Esophagus squamous epithelium (tissue), 5 donors: ENCODE measurements around the gene SCIN. TPM values are rescaled to one million over a fixed set of nuclear protein-coding genes. Genes with fewer than 3 reads are reported as not detected.
"Not testable (repeated sequence)": the region's sequence is repeated elsewhere in the genome, so short reads cannot be mapped to it uniquely, and the experiment has no call there.

Experiments
- DNase-seq: peaks from one replicate; lab custom pipeline; 2025; lab: John Stamatoyannopoulos, UW
- H3K27ac ChIP-seq, 4 donors: fragments of 200-600 bp; sonication (generic); one replicate each; pipeline ENCODE4 v1.5.1; 2016 to 2019; ENCODE audit warnings: mild to moderate bottlenecking in 1 of 4
- H3K27me3 ChIP-seq, 4 donors: fragments of 200-600 bp; sonication (generic); 1 replicate in 3 of 4; 2 replicates in 1 of 4; pipeline versions ENCODE4 v1.5.1 to v1.6.0; 2017 to 2021; ENCODE audit warnings: antibody characterized with exemption in 1 of 4
- H3K36me3 ChIP-seq, 3 donors: fragments of 200-600 bp; sonication (generic); one replicate each; pipeline ENCODE4 v1.5.1; 2016 to 2019
- H3K4me1 ChIP-seq, 3 donors: fragments of 200-600 bp; sonication (generic); one replicate each; pipeline ENCODE4 v1.5.1; 2017 to 2019
- H3K4me3 ChIP-seq, 4 donors: fragments of 200-600 bp; sonication (generic); 1 replicate in 3 of 4; 2 replicates in 1 of 4; pipeline ENCODE4 v1.5.1; 2016 to 2019; ENCODE audit warnings: mild to moderate bottlenecking in 2 of 4, moderate library complexity in 1 of 4
- H3K9me3 ChIP-seq, 3 donors: fragments of 200-600 bp; sonication (generic); one replicate each; pipeline ENCODE4 v1.5.1; 2016 to 2019
- POLR2A ChIP-seq, 4 donors: fragments of 450-650 bp; IDR thresholded peaks; one replicate each; pipeline ENCODE4 v1.6.1; 2017; ENCODE audit warnings: antibody characterized with exemption in 4 of 4, mild to moderate bottlenecking in 4 of 4, moderate library complexity in 3 of 4
- WGBS, 2 donors: methylation state at CpG; one replicate each; pipeline ENCODE4 v1.1.5; 2018; 5-methylcytosine and 5-hydroxymethylcytosine counted together
- intact Hi-C: fragments of 100-400 bp; cut with DNase I; formaldehyde crosslinking; loops from one replicate; pipeline ENCODE4 v1.15.0; 2022
- total RNA-seq, 4 donors: library from RNA; depleted of rRNA; stranded (reverse); fragments of >200 nt; gene quantifications; one replicate each; pipeline ENCODE4 v1.1.0, GENCODE V29; 2016
- TF ChIP-seq, protein P1 (sequence below), 6 experiments: fragments of 450-650 bp in 4 of 6; fragments of 200-600 bp in 2 of 6; sonication (generic) in 2 of 6; IDR thresholded peaks; one replicate each; pipeline ENCODE4 v1.5.1; 2016 to 2019; ENCODE audit warnings: antibody characterized with exemption in 6 of 6, mild to moderate bottlenecking in 4 of 6, moderate library complexity in 4 of 6
- donor health status: DM: yes; HTN: yes; CAD: no.

The SCIN gene
- total RNA-seq, 4 donors from 2014 or later, result 3.4 to 38.4 (median 25.9) TPM

- peaks cover 0 to 9% (median 0%) of the 10 kb centered on the region in 3 donors for H3K4me1 ChIP-seq
- DNase-seq, result no peak
- H3K27ac ChIP-seq, result peak overlapping the region in 2 of 4 donors; percentile 44 to 60
- intact Hi-C loops, result no loop called here
- no peaks in the 10 kb centered on the region for H3K27me3 ChIP-seq
- no peak for TF ChIP-seq POLR2A (IDR thresholded peaks at IDR 0.05)
- H3K36me3 ChIP-seq, result no peaks in the 10 kb centered on the region
- H3K9me3 ChIP-seq, result no peaks in the 10 kb centered on the region
- 78 to 87% methylated on average over 3 to 6 of the region's 6 CpGs for WGBS, 2 donors
- no peak overlapping the region for H3K4me3 ChIP-seq
Observed at GRCh38 chr7:12661581-12661980, 91.1 kb downstream of the SCIN start.

DNA sequence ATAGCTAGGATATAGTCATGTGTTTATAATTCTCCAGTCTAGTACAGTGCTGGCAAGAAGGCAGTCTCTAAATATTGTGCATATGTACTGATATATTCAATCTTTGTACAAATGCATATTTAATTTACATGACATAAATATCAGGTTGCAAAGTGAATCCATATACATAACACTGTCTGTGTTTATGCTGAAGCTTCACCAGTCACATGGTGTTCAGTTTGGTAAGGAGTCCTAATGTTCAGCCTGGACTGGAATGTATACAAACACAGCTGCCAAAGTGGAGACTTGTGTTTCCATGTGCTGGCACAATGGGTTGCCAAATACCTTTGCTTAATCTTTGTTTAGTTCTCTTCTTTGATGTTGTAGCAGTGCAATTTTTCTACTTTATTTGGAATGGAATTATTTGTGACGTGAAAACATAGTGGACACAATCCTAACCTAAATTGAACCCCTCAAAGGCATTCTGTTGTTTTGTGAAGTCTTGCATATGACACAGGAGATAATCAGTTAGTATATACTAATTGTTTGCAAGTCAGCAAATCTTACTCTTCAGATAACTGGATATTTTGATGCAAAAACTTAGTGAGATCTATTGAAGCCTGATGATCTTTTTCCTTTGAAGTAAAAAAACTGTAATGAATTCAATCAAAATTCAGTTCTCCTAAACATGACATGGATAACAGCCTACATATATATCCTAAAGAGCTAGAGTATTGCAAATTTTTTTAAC lies 99.6 kb downstream of the SCIN start:
- Histone ChIP-seq H3K4me1 (peaks cover 0 to 31% (median 8%) of the 10 kb centered on the region in 3 donors), H3K9me3 (no peaks in the 10 kb centered on the region), H3K36me3 (no peaks in the 10 kb centered on the region), H3K27ac (peak overlapping the region in 3 of 4 donors; percentile 38 to 73 (median 71)), H3K27me3 (peaks cover 0 to 3% (median 0%) of the 10 kb centered on the region in 4 donors), H3K4me3 (no peak overlapping the region)
- intact Hi-C loops, result loop anchor here (10.0 kb wide), 1 partner anchor 595 kb away; no protein-coding TSS in a partner anchor
- no peak for DNase-seq
- 6 to 29% methylated on average over 1 of the region's 1 CpG for WGBS, 2 donors
- TF ChIP-seq POLR2A (IDR thresholded peaks at IDR 0.05), result no peak
- TF ChIP-seq, protein P1, sequence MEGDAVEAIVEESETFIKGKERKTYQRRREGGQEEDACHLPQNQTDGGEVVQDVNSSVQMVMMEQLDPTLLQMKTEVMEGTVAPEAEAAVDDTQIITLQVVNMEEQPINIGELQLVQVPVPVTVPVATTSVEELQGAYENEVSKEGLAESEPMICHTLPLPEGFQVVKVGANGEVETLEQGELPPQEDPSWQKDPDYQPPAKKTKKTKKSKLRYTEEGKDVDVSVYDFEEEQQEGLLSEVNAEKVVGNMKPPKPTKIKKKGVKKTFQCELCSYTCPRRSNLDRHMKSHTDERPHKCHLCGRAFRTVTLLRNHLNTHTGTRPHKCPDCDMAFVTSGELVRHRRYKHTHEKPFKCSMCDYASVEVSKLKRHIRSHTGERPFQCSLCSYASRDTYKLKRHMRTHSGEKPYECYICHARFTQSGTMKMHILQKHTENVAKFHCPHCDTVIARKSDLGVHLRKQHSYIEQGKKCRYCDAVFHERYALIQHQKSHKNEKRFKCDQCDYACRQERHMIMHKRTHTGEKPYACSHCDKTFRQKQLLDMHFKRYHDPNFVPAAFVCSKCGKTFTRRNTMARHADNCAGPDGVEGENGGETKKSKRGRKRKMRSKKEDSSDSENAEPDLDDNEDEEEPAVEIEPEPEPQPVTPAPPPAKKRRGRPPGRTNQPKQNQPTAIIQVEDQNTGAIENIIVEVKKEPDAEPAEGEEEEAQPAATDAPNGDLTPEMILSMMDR (IDR thresholded peaks at IDR 0.05), result no peak

- intact Hi-C loops, result loop anchor here (10.0 kb wide), 1 partner anchor 594 kb away; no protein-coding TSS in a partner anchor
- peaks cover 0 to 3% (median 0%) of the 10 kb centered on the region in 4 donors for H3K27me3 ChIP-seq
- H3K36me3 ChIP-seq, result no peaks in the 10 kb centered on the region
- H3K9me3 ChIP-seq, result no peaks in the 10 kb centered on the region
- H3K4me3 ChIP-seq, result no peak overlapping the region
- no peak for DNase-seq
- peaks cover 0 to 31% (median 8%) of the 10 kb centered on the region in 3 donors for H3K4me1 ChIP-seq
- peak overlapping the region in 3 of 4 donors; percentile 38 to 71 (median 69) for H3K27ac ChIP-seq
- WGBS, 2 donors, result 56 to 60% methylated on average over 6 of the region's 6 CpGs
- TF ChIP-seq POLR2A (IDR thresholded peaks at IDR 0.05), result no peak
- TF ChIP-seq, protein P1 (IDR thresholded peaks at IDR 0.05), result no peak
Observed at GRCh38 chr7:12670743-12671520, 100.4 kb downstream of the SCIN start.

DNA sequence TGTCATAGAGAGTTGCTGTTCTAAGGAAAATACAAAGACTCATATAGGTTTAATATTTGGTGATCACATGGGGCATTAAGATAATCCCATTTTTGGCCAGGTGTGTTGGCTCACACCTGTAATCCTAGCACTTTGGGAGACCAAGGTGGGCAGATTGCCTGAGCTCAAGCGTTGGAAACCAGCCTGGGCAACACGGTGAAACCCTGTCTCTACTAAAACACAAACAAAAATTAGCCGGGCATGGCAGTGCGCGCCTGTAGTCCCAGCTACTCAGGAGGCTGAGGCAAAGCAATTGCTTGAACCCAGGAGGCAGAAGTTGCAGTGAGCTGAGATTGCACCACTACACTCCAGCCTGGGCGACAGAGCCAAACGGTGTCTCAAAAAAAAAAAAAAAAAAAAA lies 102.9 kb downstream of the SCIN start:
- intact Hi-C loops, result loop anchor here (10.0 kb wide), 1 partner anchor 591 kb away; no protein-coding TSS in a partner anchor

GRCh38 chr7:12674053-12674452 lies 103.5 kb downstream of the SCIN start:
- DNase-seq, result no peak
- WGBS, 2 donors, result 76 to 89% methylated on average over 2 of the region's 2 CpGs
- Histone ChIP-seq H3K4me1 (peaks cover 0 to 31% (median 8%) of the 10 kb centered on the region in 3 donors), H3K27me3 (no peaks in the 10 kb centered on the region), H3K9me3 (no peaks in the 10 kb centered on the region), H3K4me3 (no peak overlapping the region), H3K36me3 (no peaks in the 10 kb centered on the region), H3K27ac (no peak overlapping the region)
- TF ChIP-seq POLR2A (IDR thresholded peaks at IDR 0.05), result no peak
- TF ChIP-seq, protein P1 (IDR thresholded peaks at IDR 0.05), result no peak
- intact Hi-C loops, result loop anchor here (10.0 kb wide), 1 partner anchor 591 kb away; no protein-coding TSS in a partner anchor

More for the DNA sequence above, 102.9 kb downstream of the SCIN start:
- H3K4me1 ChIP-seq, result peaks cover 0 to 31% (median 8%) of the 10 kb centered on the region in 3 donors
- H3K9me3 ChIP-seq, DNase-seq, H3K27me3 ChIP-seq, H3K27ac ChIP-seq, H3K4me3 ChIP-seq, H3K36me3 ChIP-seq: not testable (repeated sequence)
- 18 to 49% methylated on average over 5 to 7 of the region's 7 CpGs for WGBS, 2 donors
